OCI-LY7 (cell line): ENCODE results near the gene NAIP. TPM values are rescaled to one million over a fixed set of nuclear protein-coding genes. Genes with fewer than 3 reads are reported as not detected.
"Not testable (repeated sequence)": the region's sequence is repeated elsewhere in the genome, so short reads cannot be mapped to it uniquely, and the experiment has no call there.

Source experiments
- Bru-seq: library from RNA; stranded (reverse); fragments of 400-500 nt; gene quantifications from one replicate; lab custom pipeline; 2021; lab: Mats Ljungman, UMichigan
- BruChase-seq, 2 experiments: library from RNA; stranded (reverse); fragments of 400-500 nt; gene quantifications; one replicate each; lab custom pipeline; 2021; lab: Mats Ljungman, UMichigan
- BruUV-seq: library from RNA; stranded (reverse); fragments of 400-500 nt; replicated peaks from 2 replicates; lab custom pipeline; 2021; lab: Mats Ljungman, UMichigan
- CTCF ChIA-PET: fragments of 300-600 bp; sonication (Branson Sonifier 250); formaldehyde crosslinking; loops from one replicate; lab custom pipeline; 2022; ENCODE audit warnings: antibody characterized with exemption; ENCODE audit not compliant: unreplicated experiment; lab: Charles Lee
- POLR2A ChIA-PET: fragments of 300-600 bp; sonication (Branson Sonifier 250); formaldehyde crosslinking; loops from one replicate; lab custom pipeline; 2022; ENCODE audit warnings: antibody characterized with exemption; lab: Charles Lee
- DNase-seq: peaks from one replicate; pipeline ENCODE4 v3.0.0-alpha.2; 2015; ENCODE audit warnings: low spot score
- H2AFZ ChIP-seq: fragments of 200-600 bp; sonication (generic), shearing (Covaris generic); 2 replicates; pipeline ENCODE4 v1.6.1; 2014; ENCODE audit warnings: mild to moderate bottlenecking, antibody characterized with exemption, low read length, moderate library complexity
- H3K27ac ChIP-seq: fragments of 200-600 bp; sonication (generic); 2 replicates; pipeline ENCODE4 v1.5.1; 2014; ENCODE audit warnings: mixed run types, low read depth, mild to moderate bottlenecking, moderate library complexity, low read length, inconsistent platforms; ENCODE audit not compliant: poor library complexity, severe bottlenecking
- H3K36me3 ChIP-seq: fragments of 200-600 bp; sonication (generic); 2 replicates; pipeline ENCODE4 v1.6.1; 2014; ENCODE audit warnings: mild to moderate bottlenecking, antibody characterized with exemption, low read length, moderate library complexity, mixed read lengths; ENCODE audit not compliant: insufficient read depth
- H3K4me1 ChIP-seq: fragments of 200-600 bp; sonication (generic); 2 replicates; pipeline ENCODE4 v1.5.1; 2014; ENCODE audit warnings: mild to moderate bottlenecking, low read length; ENCODE audit not compliant: insufficient read depth, poor library complexity, severe bottlenecking
- H3K4me2 ChIP-seq: fragments of 200-600 bp; sonication (generic); 2 replicates; pipeline ENCODE4 v1.6.1; 2014; ENCODE audit warnings: mild to moderate bottlenecking, low read length
- H3K4me3 ChIP-seq: fragments of 200-600 bp; sonication (generic); 2 replicates; pipeline ENCODE4 v1.5.1; 2014; ENCODE audit warnings: mild to moderate bottlenecking, low read depth, low read length; ENCODE audit not compliant: poor library complexity, severe bottlenecking
- H3K79me2 ChIP-seq: fragments of 200-600 bp; sonication (generic); 2 replicates; pipeline ENCODE4 v1.6.1; 2016; ENCODE audit warnings: low read depth, mild to moderate bottlenecking, low read length, moderate library complexity, mixed read lengths; ENCODE audit not compliant: insufficient read depth
- H3K9me2 ChIP-seq: fragments of 200-600 bp; sonication (generic); 2 replicates; pipeline ENCODE4 v1.6.1; 2016; ENCODE audit warnings: mild to moderate bottlenecking, low read length, mixed read lengths; ENCODE audit not compliant: insufficient read depth
- H3K9me3 ChIP-seq: fragments of 200-600 bp; sonication (generic); 2 replicates; pipeline ENCODE4 v1.6.1; 2014; ENCODE audit warnings: mild to moderate bottlenecking, mixed run types, low read length, mixed read lengths
- H4K20me1 ChIP-seq: fragments of 200-600 bp; sonication (generic); 2 replicates; pipeline ENCODE4 v1.6.1; 2014; ENCODE audit warnings: mild to moderate bottlenecking, antibody characterized with exemption, low read length, moderate library complexity, mixed read lengths; ENCODE audit not compliant: insufficient read depth
- intact Hi-C: fragments of 100-400 bp; cut with micrococcal nuclease; formaldehyde crosslinking; loops from one replicate; pipeline ENCODE4 v1.10.0; 2022; ENCODE audit not compliant: unreplicated experiment
- long read RNA-seq: library from polyadenylated mRNA; stranded (forward); transcript quantifications from one replicate; pipeline ENCODE4 v2.0.0, GENCODE V29; 2022
- total RNA-seq, 2 experiments: library from RNA; depleted of rRNA in 1 of 2; stranded (reverse); fragments of >200 nt in 1 of 2; shearing (Covaris generic) in 1 of 2; gene quantifications; 2 replicates each; pipeline ENCODE4 v1.2.3, GENCODE V29; 2014 to 2022

NAIP gene, protein sequence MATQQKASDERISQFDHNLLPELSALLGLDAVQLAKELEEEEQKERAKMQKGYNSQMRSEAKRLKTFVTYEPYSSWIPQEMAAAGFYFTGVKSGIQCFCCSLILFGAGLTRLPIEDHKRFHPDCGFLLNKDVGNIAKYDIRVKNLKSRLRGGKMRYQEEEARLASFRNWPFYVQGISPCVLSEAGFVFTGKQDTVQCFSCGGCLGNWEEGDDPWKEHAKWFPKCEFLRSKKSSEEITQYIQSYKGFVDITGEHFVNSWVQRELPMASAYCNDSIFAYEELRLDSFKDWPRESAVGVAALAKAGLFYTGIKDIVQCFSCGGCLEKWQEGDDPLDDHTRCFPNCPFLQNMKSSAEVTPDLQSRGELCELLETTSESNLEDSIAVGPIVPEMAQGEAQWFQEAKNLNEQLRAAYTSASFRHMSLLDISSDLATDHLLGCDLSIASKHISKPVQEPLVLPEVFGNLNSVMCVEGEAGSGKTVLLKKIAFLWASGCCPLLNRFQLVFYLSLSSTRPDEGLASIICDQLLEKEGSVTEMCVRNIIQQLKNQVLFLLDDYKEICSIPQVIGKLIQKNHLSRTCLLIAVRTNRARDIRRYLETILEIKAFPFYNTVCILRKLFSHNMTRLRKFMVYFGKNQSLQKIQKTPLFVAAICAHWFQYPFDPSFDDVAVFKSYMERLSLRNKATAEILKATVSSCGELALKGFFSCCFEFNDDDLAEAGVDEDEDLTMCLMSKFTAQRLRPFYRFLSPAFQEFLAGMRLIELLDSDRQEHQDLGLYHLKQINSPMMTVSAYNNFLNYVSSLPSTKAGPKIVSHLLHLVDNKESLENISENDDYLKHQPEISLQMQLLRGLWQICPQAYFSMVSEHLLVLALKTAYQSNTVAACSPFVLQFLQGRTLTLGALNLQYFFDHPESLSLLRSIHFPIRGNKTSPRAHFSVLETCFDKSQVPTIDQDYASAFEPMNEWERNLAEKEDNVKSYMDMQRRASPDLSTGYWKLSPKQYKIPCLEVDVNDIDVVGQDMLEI (N-terminal part only)
- total RNA-seq (2014; rRNA removed; shearing (Covaris generic)) (8.0 and 8.8 TPM in 2 replicates), total RNA-seq (2022) (14.0 and 15.7 TPM in 2 replicates), Bru-seq, nascent RNA (percentile 27 among the genes with signal in this experiment), BruChase-seq, experiment 1, labeled RNA remaining after a 6-hour chase (percentile 33 among the genes with signal in this experiment), BruChase-seq, experiment 2, labeled RNA remaining after a 2-hour chase (percentile 36 among the genes with signal in this experiment)
- long read RNA-seq, full-length matches to known transcripts = 2 of 7 reads
- long read RNA-seq, partial matches to known transcripts = 1 of 7 reads
- long read RNA-seq, other reads (novel, unspliced or antisense) = 4 of 7 reads

DNA sequence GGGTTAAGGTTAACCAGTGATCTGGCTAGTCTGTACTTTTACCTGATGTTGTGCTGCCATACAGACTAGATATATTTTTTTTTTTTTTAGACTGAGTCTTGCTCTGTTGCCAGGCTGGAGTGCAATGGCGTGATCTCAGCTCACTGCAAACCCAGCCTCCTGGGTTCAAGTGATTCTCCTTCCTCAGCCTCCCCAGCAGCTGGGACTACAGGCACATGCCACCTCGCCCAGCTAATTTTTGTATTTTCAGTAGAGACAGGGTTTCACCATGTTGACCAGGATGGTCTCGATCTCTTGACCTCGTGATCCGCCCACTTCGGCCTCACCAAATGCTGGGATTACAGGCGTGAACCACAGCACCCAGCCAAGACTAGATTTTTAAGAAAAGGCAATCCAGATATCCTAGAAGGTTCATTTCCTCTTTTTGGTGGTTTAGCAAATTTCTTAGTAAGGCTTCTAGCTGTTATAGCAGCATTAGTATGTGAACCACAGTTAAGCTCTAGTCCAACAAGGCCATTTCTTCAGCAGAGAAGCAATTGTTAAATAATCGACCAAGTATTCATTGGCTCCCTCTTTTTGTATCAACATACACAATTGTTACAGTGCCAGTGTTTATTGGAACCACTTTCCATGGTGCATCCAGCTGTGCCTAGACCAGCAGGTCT is at the start of gene NAIP:
Gene NAIP (minus strand): TSS at position 51 of the 665 bp plus-strand sequence. CDS start 12,424 bp downstream, outside the sequence.
- H3K4me1 ChIP-seq, H3K9me3 ChIP-seq, DNase-seq, H2AFZ ChIP-seq, H3K36me3 ChIP-seq, H3K79me2 ChIP-seq, CTCF ChIA-PET, BruUV-seq, intact Hi-C loops, H3K4me2 ChIP-seq, POLR2A ChIA-PET, H3K27ac ChIP-seq, H3K9me2 ChIP-seq, H4K20me1 ChIP-seq, H3K4me3 ChIP-seq: not testable (repeated sequence)

- H4K20me1 ChIP-seq, H3K36me3 ChIP-seq, H3K9me3 ChIP-seq, H3K79me2 ChIP-seq, H2AFZ ChIP-seq, H3K4me1 ChIP-seq, CTCF ChIA-PET, BruUV-seq, intact Hi-C loops, H3K4me2 ChIP-seq, DNase-seq, H3K4me3 ChIP-seq, POLR2A ChIA-PET, H3K9me2 ChIP-seq, H3K27ac ChIP-seq: not testable (repeated sequence)
Measured at GRCh38 chr5:71067262-71067928, 42.3 kb upstream of the NAIP start, which contains the start of gene GTF2H2. Gene GTF2H2 (minus strand): TSS chr5:71067676. CDS start chr5:71062763, 4,913 bp downstream.

GRCh38 chr5:71061322-71061721 is 36.2 kb upstream of the NAIP start:
- intact Hi-C loops, POLR2A ChIA-PET, H3K4me2 ChIP-seq: not testable (repeated sequence)

GRCh38 chr5:71059426-71059825 is 34.3 kb upstream of the NAIP start:
- CTCF ChIA-PET = not testable (repeated sequence)

More at GRCh38 chr5:71061322-71061721, 36.2 kb upstream of the NAIP start:
- H3K9me3 ChIP-seq, H4K20me1 ChIP-seq, CTCF ChIA-PET, H3K9me2 ChIP-seq, H3K79me2 ChIP-seq, H3K27ac ChIP-seq, H3K4me3 ChIP-seq, DNase-seq, H2AFZ ChIP-seq, BruUV-seq, H3K4me1 ChIP-seq, H3K36me3 ChIP-seq: not testable (repeated sequence)

GRCh38 chr5:71044808-71045207 is 19.7 kb upstream of the NAIP start:
- not testable (repeated sequence) for H3K9me3 ChIP-seq, DNase-seq

More at GRCh38 chr5:71059426-71059825, 34.3 kb upstream of the NAIP start:
- H3K36me3 ChIP-seq, BruUV-seq, H3K9me3 ChIP-seq, H3K4me3 ChIP-seq, DNase-seq, H2AFZ ChIP-seq, POLR2A ChIA-PET, H4K20me1 ChIP-seq, intact Hi-C loops, H3K27ac ChIP-seq, H3K4me1 ChIP-seq, H3K79me2 ChIP-seq, H3K4me2 ChIP-seq, H3K9me2 ChIP-seq: not testable (repeated sequence)

More at GRCh38 chr5:71044808-71045207, 19.7 kb upstream of the NAIP start:
- H3K36me3 ChIP-seq, H4K20me1 ChIP-seq, H3K79me2 ChIP-seq, BruUV-seq, H3K9me2 ChIP-seq, H3K4me1 ChIP-seq, intact Hi-C loops, CTCF ChIA-PET, POLR2A ChIA-PET, H3K4me2 ChIP-seq, H2AFZ ChIP-seq, H3K27ac ChIP-seq, H3K4me3 ChIP-seq: not testable (repeated sequence)
